ENCODE data around the gene SMARCA1. TPM values are rescaled to one million over a fixed set of nuclear protein-coding genes. Genes with fewer than 3 reads are reported as not detected.

The SMARCA1 gene
- total and polyA plus RNA-seq, 2 of the 13 experiments (the other 11 are each of a cell fraction or from before 2014, with no cell fraction given): 97.7 to 145 TPM

DNA sequence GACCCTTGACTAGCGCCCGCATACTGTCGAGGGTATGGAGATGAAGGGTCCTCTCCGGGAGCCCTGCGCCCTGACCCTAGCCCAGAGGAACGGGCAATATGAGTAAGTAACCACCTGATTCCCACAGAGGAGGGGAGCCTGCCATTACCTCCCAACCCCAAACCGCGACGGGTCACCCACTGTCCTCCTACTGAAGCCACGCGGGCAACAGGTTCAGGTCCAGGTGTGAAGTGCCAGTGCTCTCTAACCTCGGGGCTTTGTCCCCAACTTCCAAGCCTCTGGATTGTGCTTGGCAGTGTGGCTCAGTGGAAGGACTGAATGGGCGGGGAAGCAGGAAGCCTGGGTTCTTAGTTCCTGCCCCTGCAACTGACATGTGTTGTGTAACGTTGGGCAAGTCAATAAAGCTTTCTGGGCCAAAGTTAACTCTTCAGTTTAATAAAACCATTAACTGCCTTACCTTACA is 17.5 kb upstream of the SMARCA1 start (continued):
- TF ChIP-seq KLF15 (CRISPR knock-in tag; IDR thresholded peaks at IDR 0.05; ENCODE audit: borderline replicate concordance) (no peak), ADNP (CRISPR knock-in tag; IDR thresholded peaks at IDR 0.05) (no peak), ZNF737 (CRISPR knock-in tag; IDR thresholded peaks at IDR 0.05; ENCODE audit: borderline replicate concordance) (no peak), SP5 (CRISPR knock-in tag; IDR thresholded peaks at IDR 0.05; ENCODE audit: borderline replicate concordance, low read depth) (peak; percentile 84), NFE2L1 (CRISPR knock-in tag; IDR thresholded peaks at IDR 0.05; ENCODE audit: borderline replicate concordance) (no peak), SMAD1 (CRISPR knock-in tag; IDR thresholded peaks at IDR 0.05; ENCODE audit: borderline replicate concordance, low read depth) (no peak), RFXANK (CRISPR knock-in tag; IDR thresholded peaks at IDR 0.05) (no peak), LCORL (IDR thresholded peaks at IDR 0.05) (no peak), LCORL (CRISPR knock-in tag; IDR thresholded peaks at IDR 0.05) (no peak), TARDBP (CRISPR knock-in tag; IDR thresholded peaks at IDR 0.05) (0 out of 2 replicates have a peak, but pooled peaks have one; percentile 27), CENPT (CRISPR knock-in tag; IDR thresholded peaks at IDR 0.05; ENCODE audit: low read depth) (no peak), ZNF564 (CRISPR knock-in tag; IDR thresholded peaks at IDR 0.05) (no peak), TBX3 (IDR thresholded peaks at IDR 0.05; ENCODE audit: borderline replicate concordance) (no peak), RARA (CRISPR knock-in tag; IDR thresholded peaks at IDR 0.05) (peak; percentile 31; the same call in 1 of the 2 replicates), ZNF761 (CRISPR knock-in tag; conservative IDR thresholded peaks at IDR 0.05) (no peak), ZNF788 (CRISPR knock-in tag; IDR thresholded peaks at IDR 0.05; ENCODE audit: borderline replicate concordance) (no peak), CREM (IDR thresholded peaks at IDR 0.05) (no peak), CREM (CRISPR knock-in tag; IDR thresholded peaks at IDR 0.05) (no peak), NR2F1 (CRISPR knock-in tag; IDR thresholded peaks at IDR 0.05) (no peak), TEAD2 (CRISPR knock-in tag; IDR thresholded peaks at IDR 0.05) (no peak), CHD4 (IDR thresholded peaks at IDR 0.05; ENCODE audit: borderline replicate concordance, low read length) (no peak), XBP1 (CRISPR knock-in tag; IDR thresholded peaks at IDR 0.05) (no peak), MTF2 (CRISPR knock-in tag; IDR thresholded peaks at IDR 0.05; ENCODE audit: borderline replicate concordance) (no peak), ATAD3A (CRISPR knock-in tag; IDR thresholded peaks at IDR 0.05) (no peak)
- TF ChIP-seq, protein P1, sequence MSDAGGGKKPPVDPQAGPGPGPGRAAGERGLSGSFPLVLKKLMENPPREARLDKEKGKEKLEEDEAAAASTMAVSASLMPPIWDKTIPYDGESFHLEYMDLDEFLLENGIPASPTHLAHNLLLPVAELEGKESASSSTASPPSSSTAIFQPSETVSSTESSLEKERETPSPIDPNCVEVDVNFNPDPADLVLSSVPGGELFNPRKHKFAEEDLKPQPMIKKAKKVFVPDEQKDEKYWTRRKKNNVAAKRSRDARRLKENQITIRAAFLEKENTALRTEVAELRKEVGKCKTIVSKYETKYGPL (CRISPR knock-in tag; IDR thresholded peaks at IDR 0.05): peak; percentile 84; the same call in 1 of the 2 replicates
- TF ChIP-seq, protein P2, sequence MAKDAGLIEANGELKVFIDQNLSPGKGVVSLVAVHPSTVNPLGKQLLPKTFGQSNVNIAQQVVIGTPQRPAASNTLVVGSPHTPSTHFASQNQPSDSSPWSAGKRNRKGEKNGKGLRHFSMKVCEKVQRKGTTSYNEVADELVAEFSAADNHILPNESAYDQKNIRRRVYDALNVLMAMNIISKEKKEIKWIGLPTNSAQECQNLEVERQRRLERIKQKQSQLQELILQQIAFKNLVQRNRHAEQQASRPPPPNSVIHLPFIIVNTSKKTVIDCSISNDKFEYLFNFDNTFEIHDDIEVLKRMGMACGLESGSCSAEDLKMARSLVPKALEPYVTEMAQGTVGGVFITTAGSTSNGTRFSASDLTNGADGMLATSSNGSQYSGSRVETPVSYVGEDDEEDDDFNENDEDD (CRISPR knock-in tag; IDR thresholded peaks at IDR 0.05; ENCODE audit: borderline replicate concordance): no peak
- TF ChIP-seq, protein P3, sequence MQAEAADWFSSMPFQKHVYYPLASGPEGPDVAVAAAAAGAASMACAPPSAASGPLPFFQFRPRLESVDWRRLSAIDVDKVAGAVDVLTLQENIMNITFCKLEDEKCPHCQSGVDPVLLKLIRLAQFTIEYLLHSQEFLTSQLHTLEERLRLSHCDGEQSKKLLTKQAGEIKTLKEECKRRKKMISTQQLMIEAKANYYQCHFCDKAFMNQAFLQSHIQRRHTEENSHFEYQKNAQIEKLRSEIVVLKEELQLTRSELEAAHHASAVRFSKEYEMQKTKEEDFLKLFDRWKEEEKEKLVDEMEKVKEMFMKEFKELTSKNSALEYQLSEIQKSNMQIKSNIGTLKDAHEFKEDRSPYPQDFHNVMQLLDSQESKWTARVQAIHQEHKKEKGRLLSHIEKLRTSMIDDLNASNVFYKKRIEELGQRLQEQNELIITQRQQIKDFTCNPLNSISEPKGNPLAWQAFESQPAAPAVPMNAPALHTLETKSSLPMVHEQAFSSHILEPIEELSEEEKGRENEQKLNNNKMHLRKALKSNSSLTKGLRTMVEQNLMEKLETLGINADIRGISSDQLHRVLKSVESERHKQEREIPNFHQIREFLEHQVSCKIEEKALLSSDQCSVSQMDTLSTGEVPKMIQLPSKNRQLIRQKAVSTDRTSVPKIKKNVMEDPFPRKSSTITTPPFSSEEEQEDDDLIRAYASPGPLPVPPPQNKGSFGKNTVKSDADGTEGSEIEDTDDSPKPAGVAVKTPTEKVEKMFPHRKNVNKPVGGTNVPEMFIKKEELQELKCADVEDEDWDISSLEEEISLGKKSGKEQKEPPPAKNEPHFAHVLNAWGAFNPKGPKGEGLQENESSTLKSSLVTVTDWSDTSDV (CRISPR knock-in tag; IDR thresholded peaks at IDR 0.05): no peak
- TF ChIP-seq, protein P4, sequence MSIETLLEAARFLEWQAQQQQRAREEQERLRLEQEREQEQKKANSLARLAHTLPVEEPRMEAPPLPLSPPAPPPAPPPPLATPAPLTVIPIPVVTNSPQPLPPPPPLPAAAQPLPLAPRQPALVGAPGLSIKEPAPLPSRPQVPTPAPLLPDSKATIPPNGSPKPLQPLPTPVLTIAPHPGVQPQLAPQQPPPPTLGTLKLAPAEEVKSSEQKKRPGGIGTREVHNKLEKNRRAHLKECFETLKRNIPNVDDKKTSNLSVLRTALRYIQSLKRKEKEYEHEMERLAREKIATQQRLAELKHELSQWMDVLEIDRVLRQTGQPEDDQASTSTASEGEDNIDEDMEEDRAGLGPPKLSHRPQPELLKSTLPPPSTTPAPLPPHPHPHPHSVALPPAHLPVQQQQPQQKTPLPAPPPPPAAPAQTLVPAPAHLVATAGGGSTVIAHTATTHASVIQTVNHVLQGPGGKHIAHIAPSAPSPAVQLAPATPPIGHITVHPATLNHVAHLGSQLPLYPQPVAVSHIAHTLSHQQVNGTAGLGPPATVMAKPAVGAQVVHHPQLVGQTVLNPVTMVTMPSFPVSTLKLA (IDR thresholded peaks at IDR 0.05): no peak
